NK-92 treated with Interleukin-12 subunit alpha and Interleukin-12 subunit beta, amount 100 ng/mL, for 24 hours (cell line): ENCODE data around the gene FAR1.

ENCODE experiments used
- DNase-seq: peaks from one replicate; lab custom pipeline; 2025; lab: John Stamatoyannopoulos, UW

FAR1 gene

DNA sequence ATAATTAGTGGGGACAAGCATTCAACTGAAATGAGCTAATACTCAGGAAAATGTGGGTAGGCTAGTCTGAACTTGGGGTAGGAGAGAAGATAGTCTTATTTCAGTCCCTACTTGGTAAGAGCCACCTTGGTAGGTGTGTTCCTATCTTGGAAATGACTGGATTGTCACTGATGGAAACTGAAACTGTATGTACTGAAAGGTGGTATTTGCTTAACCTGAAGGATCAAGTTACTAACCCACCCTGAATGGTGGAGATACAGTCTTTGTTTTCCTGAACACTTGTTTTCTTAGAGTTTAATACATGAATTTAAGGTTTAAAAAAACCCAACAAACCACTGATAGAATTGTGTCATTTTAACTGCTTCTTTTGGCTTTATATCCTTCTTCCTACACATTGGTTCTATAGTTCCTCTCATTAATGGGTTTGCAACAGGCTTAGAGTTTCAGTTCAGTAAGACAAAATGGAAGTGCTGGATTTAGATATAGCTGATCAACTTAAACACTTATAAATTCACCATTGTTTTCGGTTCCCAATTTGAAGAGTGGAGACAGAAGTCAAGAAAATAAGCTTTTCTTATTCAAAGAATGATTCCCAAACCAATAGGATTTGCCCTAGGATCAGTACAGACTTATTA lies 4.2 kb downstream of the FAR1 start:
- no peak for DNase-seq

DNA sequence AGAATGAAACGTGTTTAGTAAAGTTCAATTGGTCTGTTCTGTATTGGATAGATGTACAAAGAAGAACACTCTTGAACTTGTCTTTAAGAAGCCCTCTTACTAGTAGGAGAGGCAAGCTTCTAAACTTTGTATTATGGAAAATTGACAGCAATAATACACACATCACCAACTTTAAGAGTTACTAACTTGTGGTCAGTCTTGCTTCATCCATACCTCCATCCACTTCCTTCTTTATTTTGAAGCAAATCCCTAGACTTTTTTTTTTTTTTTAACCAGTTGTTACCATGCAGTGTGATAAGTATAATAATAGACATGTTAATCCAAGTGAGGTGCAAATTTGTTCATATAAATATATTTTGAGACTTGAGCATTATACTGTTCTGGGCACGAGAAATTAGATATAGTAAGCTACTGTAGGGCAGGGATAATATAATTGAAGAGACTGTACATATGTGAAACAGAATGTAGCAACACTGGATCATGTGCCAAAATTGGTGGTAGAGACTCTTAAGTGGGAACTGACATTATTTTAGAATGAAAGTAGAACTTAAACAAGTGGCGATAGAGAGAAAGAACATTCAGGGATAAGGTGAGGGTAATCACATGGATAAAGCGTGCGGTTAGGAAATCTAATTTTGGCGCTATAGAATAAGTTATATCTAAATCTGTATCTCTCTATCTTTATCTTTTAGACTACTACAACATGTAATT lies 6.5 kb downstream of the FAR1 start:
- no peak for DNase-seq

DNA sequence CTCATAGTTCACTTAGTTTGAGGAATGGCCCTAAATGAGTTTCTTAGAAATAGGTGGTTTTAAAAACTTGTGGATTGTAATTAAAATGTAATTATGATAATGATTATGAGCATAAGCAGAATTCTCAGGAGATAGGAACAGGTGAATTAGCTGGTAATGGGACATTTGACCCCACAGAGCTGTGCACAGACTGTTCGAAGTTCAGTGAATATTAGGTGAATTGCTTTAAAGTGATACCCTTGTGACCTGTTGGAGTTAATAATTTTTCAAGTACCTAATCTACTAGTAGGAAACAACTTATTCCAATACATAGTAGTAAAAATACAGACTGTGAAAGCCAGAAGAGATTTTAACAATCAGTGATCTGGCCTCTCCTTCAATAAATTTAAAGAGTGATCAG lies 8.1 kb downstream of the FAR1 start:
- DNase-seq, result no peak

DNA sequence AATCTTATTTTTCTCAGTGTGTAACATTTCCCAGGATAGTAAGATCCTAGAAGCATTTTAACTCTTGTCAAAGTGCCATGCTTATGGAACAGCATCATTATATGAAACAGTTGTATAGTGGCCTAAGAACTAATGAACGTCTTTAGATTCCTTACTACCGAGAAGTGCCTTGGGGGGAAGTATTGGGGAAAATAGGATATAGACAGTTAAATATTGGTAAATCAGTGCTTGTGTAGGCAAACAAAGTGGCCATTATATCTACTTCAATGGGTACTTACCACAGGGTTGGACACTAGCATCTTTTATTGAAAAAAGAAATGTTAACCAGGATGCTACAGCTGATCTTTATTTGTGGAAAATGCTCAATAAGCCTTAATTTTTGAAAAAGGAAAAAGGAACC lies 11.3 kb downstream of the FAR1 start:
- no peak for DNase-seq

DNA sequence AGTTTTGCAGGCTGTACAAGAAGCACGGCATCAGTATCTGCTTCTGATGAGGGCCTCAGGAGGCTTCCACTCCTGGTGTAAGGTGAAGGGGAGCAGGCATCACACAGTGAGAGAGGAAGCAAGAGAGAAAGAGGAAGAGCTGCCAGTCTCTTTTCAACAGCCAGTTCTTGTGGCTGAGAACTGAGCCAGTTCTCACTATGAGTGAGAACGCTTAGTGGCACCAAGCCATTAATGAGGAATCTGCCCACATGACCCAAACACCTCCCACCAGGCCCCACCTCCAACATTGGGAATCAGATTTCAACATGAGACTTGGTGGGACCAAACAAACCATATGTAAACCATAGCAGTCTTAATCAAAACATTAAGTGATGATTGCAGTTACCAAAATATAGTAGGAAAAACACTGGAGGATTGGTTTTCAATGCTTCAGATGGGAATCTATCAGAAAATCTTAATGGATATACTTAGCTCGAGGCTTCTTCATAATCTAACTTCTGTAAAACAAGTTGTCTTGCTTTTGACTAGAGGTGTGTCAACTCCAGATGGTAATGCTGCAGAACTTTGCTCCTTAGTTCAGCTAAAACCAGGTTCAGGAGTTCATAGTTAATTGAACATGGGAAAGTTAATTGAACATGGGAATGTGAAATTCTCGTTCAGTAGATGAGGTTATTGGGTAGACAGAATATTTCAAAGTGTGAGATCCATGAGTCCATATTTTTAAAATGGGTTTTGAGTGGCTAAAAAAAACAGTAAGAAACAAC lies 12.2 kb downstream of the FAR1 start:
- no peak for DNase-seq

DNA sequence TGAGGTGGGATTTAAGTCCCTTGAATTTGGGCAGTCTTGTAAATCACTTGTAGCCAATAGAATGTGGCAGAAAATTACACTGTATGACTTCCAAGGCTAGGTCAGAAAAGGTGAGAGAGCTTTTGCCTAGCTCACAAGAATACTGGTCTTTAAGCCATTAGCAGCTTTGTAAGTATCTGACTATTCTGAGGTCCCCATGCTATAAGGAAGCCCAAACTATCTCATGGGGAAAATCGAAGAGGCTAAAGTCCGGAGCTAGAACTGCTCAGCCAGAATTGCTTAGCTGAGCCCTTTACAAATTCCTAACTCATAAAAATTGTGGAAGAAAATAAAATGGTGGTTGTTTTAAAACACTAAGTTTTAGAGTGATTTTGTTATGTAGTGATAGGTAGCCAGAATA lies 13.0 kb downstream of the FAR1 start:
- DNase-seq, result no peak

DNA sequence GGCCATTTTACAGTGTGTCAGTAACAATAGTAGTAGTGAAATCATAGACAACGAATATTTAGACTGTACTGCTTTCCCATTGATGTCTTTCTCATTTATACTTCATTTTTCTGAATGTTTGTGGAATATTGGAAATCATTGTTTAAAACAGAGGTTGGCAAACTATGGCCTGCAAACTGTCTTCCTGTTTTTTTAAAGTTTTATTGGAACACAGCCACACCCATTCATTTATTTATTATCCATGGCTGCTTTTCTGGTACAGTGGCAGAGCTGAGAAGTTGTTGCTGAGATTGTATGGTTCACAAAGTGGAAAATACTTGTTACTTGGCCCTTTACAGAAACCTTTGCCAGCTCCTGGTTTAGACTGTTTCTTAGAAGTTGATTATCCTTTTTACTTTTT lies 13.7 kb downstream of the FAR1 start:
- DNase-seq, result no peak

DNA sequence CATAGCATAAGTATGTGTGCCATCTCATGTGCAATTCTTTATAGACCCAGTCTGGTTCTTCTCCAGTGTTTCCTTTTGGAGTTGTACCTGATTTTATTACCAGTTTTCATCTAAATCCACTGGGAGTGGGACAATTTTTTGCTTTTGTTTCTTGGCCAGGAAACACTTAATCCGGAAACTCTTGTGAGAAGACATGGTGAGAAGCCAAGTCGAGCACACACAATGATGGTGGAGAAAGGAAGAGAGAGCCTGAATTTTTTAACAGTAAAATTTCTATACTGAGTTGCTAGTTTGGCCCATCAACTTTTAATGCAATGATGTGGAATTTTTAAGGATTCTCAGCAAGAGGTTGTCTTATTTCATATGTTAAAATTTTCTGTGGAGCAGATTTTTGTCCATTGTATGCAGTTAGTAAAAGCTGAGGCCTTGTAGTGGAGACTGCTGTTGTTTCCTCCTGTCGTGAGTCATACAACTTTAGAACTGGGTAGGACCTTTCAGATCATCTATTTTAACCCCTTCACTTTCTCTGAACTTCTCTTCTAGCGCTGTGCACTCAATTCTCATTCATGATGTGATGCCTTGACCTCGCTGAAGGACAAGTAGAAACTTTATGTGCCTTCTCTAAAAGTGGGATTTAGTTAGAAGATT lies 17.1 kb downstream of the FAR1 start:
- no peak for DNase-seq

DNA sequence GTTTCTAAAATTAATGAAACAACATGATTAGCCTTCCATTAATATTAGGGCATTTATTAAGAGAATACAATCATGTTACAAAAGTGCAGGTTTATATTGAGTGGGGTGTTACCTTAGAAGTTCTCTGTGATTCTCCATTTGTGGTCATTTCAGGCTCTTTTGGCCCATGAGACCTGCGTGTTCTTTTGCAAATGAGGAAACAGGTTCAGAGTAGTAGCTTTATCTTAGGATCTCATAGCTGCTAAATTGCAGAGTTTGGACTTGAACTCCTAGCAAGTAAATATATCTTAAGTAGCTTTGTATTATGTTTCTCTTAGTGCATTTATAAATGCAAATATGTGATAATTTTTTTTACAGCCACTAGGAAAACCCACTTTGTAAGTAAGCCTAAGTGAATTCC lies 18.3 kb downstream of the FAR1 start:
- no peak for DNase-seq

DNA sequence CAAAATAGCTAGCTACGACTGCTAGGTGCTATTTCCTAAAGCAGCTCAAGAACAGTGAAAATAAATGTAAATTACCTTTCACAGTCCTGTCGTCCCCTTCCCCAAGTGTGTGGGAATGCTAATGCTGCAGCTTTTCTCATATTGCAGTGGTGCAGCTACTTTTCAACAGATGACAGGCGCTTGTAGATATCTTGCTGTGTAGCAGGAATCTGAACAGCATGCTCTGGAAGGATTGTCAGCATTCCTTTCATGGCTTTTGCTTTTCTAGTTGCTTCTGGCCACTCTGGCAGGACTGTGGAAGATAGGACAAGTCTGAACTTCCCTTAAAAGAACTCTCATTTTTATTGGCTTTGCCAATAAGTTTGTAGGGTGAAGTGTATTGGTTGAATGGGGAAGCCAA lies 18.8 kb downstream of the FAR1 start:
- no peak for DNase-seq

DNA sequence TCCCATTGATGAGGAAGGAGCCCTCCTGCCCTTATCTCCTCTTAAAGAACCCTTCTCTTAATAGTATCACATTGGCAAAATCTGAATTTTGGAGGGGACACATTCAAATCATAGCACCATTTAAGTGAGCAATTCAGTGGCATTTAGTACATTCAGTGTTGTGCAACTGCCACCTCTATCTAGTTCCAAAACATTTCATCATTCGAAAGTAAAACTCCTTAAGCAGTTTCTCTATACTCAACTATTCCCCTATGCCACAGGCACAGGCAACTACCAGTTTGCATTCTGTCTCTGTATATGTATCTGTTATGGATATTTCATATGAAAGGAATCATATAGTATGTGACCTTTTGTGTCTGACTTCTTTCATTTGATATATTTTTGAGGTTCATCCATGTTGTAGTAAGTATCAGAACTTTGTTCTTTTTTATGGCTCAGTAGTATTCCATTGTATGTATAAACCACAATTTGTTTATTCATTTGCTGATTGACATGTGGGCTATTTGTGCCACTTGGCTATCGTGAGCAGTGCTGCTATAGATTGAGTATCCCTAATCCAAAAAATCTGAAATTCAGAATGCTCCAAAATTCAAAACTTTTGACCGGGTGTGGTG lies 22.9 kb downstream of the FAR1 start:
- DNase-seq, result no peak

DNA sequence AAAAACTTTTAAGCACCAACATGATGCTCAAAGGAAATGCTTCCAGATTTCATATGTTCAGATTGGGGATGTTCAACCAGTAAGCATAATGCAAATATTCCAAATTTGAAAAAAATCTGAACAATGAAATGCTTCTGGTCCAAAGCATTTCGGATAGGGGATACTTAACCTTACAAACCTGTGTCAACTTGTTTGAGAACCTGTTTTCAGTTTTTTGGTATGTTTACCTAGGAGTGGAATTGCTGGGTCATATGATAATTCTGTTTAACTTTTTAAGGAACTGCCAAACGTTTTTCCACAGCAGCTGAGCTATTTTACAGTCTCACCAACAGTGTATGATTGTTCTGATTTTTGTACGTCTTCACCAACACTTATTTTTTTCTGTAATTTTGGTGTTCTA lies 23.7 kb downstream of the FAR1 start:
- no peak for DNase-seq

DNA sequence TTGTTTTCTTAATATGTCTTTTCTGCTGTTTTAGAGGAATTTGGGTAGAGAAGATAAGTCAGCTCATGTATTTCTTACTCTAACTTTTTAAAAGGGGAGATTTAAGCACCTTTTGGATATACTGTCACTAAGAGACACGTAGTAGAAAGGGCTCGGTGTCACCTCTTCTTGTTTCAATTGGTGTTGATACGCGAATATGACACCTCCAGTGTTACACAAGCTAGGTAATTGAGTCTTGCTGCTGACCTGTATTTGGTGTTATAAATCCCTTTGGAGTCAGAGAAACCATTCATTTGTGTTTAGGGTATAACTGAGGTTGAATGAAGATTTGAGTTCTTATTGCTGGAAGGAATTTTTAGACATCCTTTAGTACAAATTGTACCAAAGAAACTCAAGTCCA lies 25.6 kb downstream of the FAR1 start:
- DNase-seq, result no peak

DNA sequence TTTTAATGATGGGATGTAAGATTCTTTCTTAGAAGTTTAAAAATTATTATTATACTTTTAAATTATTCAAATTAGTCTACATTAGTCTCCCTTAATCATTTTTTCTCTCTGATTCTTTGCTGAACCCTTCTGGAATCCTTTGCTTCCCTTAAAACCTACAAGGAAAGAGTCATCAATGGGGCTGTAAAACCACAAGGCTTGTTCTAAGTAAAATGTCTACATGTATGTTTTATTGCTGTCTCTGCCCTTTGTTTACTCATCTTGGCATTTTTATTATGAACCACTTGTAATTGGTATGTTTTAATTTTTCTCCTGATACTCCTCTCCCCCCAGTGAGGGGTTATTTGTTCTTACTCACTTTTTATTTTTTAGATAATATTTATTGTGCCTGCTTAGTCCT lies 27.4 kb downstream of the FAR1 start:
- no peak for DNase-seq

DNA sequence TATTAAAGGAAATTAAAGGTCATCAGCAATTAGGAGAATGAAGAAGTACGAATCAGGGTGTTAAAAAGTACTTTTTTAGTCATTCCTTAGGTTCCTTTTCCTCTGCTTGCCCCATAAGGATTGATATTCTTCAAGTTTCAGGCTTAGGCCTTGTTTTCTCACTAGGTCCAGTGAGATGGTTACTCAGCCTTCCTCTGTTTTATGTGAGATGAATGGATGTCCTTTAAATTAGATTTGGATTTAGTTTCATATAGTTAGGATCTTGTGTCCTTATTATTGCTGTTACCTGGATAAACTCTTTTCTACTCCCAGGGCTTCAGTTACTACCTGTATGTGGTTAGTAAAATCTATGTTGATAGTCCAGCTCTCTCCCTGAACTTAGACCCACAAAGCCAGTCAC lies 29.2 kb downstream of the FAR1 start:
- no peak for DNase-seq

DNA sequence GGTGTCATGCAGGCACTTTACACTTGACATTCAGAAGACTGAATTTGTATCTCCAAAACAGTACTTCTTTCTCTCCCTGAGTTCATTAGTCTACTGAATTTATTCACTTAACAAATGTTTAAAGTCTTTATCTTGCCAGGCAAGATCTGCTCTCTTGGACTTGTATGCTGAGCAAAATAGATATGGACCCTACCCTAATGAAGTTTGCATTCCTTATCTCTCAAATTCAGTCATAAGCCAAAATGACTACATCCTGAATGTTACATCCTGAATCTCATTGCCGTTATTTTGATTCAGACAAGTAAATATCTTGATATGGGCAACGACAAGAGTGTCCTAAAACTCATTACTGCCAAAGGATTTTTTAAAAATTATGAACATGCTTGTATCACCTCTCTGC lies 29.7 kb downstream of the FAR1 start:
- DNase-seq, result no peak

DNA sequence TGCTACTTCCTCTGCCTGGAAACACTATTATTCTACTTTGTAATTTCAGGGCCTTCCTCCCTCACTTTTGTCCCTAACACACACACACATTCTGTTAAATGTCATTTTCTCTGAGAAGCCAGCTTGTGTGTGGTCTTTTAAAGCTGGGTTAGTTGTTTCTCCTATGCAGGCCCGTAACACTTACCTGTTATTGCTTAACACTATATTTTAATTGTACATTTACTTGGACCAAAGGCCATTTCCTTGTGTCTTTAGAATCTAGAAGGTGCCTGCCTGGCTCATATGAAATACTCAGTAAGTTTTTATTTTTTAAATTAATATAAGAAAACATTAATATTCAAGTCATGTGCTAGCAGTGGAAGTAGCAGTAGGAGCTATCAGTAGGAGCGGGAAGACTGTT lies 30.6 kb downstream of the FAR1 start:
- no peak for DNase-seq

DNA sequence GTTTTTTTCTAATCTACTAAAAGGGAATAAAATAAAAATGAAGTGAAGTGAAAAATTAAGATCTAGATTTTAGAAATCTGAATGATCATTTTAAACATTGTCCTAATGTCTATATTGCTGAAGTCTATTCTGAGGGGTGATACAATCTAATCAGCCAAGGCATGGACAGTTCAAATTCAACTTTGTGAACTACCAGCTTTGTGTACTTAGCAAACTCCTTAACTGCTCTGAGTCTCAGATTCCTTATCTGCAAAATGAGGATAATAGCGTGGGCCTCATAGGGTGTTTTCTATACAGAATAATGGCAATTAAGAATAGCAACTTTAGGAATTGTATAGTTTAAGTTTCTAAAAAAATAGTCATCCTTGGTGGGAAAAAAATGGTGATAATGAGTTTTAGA lies 31.4 kb downstream of the FAR1 start:
- no peak for DNase-seq

DNA sequence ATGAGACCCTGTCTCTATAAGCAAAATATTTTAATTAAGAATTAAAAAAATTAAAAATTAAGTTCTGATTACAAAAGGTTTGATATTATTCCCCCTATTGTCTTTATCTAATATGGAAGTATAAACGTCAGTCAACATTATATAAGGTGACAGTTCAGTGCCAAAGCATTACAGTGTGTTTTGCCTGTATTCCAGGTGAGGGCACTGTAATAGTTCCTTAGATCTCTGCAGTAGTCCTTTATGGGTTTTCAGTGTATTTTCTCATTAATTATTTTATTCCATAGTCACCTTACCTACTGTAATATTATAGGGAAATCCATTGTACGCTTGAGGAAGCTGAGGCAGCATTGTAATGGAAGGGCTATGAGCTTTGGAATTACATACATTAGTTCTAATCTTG lies 33.0 kb downstream of the FAR1 start:
- DNase-seq, result no peak

DNA sequence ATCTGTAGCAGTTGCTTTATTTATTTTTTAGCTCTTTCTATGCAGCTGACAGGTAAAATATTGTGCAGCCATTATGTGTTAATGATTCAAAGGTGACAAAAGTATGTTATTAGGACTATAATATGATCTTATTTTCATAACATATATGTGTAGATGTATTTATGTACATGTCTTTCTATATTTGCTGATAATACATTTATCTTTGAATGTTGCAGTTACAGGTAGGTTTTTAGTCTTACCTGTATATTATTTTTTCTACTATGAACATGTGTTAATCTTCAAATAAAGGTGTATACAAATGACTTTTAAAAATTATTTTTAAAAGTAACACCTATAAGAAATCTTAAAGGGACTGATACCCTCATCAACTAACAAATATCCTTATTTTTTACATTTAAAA lies 33.6 kb downstream of the FAR1 start:
- DNase-seq, result no peak

DNA sequence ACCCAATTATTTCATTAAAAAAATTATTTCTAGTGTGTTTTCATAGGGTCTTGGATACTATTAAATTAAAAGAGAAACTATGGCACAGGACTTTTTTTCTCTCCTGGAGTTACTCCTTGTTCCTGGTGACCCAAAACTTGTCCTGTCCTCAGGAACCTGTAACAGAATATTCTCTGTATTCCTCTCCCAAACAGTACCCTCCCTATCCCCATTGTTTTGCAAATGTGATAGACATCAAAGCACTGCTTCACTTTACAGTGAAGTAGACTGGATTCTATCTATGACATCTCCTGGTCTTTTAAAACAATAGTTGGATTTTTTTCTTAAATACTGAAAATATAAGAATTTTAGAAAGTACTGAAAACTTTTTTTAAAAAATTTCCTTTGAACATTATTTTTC lies 37.2 kb downstream of the FAR1 start:
- no peak for DNase-seq

DNA sequence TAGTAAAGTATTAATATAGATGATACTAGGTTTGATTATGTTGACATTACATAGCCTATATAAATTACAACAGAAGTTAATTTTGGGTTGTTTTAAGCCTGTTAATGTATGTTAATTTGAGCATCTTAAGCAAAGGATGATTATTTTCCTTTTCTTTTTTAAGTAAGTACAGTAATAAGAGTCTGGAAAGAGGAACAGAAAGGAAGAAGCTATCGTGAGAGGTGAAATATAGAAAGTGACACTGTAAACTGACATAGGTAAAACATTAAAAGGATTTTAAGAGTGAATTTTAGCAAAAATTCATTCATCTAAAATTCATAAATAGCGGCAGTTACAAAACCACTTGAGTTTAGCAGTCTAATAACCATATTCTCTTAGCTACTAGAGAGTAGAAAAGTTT lies 45.5 kb downstream of the FAR1 start:
- no peak for DNase-seq

DNA sequence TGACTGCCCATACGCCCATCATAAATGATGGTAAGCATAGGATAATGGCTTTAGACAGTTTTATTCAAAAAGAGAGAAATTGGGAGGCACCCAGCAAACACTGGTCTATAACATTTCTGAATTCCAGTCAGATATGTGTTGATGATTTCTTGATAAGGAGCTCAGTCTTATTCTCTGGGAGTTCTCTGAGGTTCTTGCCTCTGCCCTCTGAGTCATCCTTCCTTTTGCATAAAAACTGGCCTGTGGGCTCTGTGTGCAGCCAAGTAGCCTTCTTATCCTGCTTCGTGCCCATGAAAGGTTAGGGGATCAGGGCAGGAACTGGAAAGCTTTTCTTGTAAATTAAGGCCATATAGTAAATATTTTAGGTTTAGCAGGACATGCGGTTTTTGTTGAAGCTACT lies 48.9 kb downstream of the FAR1 start:
- DNase-seq, result no peak
